Medulla oblongata (tissue), 1 donor: ENCODE results near the gene HEXB.

ENCODE experiments used
- DNase-seq: peaks from one replicate; pipeline ENCODE4 v3.0.0-alpha.2; 2015; ENCODE audit errors: extremely low spot score

HEXB gene

DNA sequence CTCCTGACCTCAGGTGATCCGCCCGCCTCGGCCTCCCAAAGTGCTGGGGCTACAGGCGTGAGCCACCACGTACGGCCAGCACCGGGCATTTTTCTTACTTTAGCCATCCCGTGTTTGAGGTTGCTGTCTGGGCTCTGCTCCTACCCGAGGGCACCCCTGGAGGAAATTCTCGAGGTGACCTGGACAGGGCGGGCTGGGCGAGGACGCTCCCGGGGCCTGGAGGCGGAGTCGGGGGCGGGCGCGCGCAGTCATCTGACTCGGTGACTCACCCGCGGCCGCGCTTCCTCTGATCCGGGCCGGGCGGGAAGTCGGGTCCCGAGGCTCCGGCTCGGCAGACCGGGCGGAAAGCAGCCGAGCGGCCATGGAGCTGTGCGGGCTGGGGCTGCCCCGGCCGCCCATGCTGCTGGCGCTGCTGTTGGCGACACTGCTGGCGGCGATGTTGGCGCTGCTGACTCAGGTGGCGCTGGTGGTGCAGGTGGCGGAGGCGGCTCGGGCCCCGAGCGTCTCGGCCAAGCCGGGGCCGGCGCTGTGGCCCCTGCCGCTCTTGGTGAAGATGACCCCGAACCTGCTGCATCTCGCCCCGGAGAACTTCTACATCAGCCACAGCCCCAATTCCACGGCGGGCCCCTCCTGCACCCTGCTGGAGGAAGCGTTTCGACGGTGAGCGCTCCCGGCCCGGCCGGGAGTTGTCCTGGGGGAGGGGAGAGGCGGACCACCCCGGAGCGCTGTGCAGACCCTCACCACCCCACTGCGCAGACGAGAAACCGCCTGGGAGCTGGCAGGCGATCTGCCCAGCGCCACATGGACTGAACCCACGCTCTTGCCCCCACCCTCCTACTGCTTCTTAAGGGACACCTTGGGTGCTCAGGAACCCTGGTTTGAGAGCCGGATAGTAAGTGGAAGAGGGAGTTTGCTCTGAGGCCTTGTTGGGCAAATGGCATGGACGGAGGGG lies at the start of gene HEXB:
Gene HEXB (plus strand): TSS at position 334 of the 952 bp plus-strand sequence. CDS start 28 bp downstream, at position 362.
- peak; percentile 88 for DNase-seq

GRCh38 chr5:74636149-74636548 lies 48.9 kb upstream of the HEXB start:
- no peak for DNase-seq

- DNase-seq = no peak
Observed at GRCh38 chr5:74636552-74636951, 48.5 kb upstream of the HEXB start.

DNA sequence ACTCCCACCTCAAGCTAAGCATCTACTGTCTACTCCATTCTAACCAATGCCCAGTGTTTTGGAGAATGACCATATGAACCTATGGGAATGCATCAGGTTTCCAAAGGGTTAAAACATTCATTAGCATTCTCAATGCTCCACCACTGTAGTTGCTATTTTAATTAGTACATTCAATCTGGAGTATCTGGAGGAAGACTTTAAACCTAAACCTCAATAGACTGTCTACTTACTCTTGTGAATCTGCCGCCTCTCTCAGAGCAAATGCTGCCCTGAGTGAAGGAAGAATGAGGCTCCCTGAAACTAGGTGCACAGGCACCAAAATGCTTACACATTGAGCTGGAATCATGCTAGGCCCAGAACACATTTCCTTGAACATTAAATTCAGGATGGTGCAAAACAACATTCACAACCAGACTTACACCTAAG lies 46.5 kb upstream of the HEXB start:
- no peak for DNase-seq

DNA sequence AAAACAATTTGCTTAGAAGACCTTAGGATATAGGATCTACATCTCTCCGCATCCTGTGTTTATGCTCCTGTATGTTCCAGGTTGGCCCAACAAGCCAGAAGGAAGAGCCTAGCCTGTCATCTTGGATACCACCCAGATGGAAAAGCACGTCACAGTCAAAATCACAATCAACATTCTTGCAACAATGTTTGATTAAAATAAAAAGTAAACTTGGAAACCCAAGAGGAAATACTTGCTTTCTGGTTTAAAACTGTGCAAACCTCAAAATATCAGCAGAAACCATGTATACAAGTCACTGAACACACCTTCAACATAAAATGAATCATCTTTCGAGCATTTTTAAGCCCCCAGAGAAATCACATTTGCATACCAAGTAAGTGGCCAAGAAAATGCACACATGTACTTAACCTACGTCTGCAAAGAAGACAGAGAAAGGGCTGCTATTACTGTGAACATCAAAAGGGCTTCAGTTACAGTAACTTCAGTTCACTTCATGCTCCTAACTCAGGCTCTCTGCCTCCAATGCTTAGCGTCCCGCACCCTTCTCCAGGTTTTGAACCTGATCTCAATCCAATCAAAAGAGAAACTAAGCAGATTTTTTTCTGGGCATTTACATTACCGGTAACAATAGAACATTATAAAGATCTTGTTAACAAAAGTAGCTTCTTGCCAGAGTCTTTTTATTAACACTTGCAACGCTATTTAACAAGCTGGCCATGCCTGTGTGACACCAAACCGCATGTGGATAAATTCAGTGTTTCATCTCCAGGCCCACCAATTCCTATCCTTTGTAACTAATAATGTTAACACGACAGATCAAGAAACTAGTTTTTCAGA lies 45.8 kb upstream of the HEXB start:
- DNase-seq = peak; percentile 36

- DNase-seq = peak; percentile 27
Observed at GRCh38 chr5:74639807-74640449, 45.1 kb upstream of the HEXB start.

DNA sequence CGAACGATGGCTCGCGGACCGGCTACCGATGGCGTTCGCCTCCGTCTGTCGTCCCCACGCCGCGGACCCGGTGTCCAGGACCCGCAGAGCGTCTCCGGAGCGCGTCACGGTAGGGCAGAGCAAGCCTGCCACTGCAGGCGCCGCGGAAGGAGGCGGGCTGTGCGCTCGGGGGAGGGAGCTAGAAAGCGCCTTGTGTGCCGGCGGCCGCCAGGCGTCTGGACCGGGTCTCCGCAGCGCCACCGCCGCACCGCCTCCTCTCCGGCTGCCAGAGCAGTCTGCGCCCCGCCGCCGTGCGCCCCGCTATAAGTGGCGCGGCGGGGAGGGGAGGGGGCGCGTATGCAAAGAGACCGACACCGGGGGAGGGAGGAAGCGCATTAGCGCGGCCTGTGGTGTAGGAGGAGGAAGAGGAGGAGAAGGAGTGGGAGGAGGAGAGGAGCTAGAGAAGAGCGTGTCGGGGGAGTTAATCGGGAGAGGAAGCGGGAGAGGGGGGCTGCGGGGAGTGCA lies 44.5 kb upstream of the HEXB start, which contains the start of gene ENC1:
Gene ENC1 (minus strand): TSS at position 279 of the 504 bp plus-strand sequence. CDS start 4,243 bp downstream, outside the sequence.
- peak; percentile 86 for DNase-seq

DNA sequence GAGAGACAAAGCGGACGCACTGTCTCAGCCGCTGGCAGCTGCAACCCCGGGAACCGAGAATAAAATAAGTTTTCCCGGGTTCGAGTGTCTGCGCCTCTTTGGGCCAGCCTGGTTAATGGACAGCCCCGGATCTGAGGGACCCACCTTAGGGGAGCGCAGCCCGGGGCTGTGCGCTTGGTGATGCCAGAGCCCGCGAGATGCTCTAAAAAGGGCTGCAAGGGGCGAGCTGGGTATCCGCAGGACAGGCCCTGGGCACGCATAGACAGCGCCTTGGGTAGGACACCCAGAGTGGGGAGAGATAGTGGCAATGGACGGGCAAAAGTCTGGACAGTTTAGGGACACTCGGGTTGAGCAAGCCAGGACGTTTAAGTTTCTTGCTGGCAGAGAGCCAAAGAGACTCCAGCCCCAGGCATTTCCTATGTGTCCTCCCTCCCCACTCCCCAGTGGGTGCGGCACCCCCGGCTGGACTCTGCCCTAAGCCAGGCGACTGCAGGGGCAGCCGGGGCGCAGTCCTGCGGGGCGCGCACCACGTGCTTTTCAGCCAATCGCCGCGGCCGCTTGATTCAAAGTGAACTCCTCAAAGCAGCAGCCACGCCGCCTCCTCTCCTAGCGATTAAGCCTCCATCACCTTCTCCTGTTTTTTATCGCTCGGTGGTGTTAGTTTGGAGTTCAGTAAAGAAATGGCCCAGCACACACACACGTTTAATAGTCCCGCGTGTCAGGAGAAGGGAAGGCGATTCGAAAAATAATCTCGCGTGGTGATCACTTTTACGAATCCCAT lies 43.9 kb upstream of the HEXB start:
- DNase-seq = peak; percentile 75

- peak; percentile 86 for DNase-seq
Observed at GRCh38 chr5:74641735-74642542, 43.1 kb upstream of the HEXB start.

- DNase-seq = no peak
Observed at GRCh38 chr5:74642543-74642863, 42.5 kb upstream of the HEXB start.

GRCh38 chr5:74643111-74643562 lies 41.9 kb upstream of the HEXB start:
- DNase-seq = no peak

GRCh38 chr5:74647096-74647495 lies 37.9 kb upstream of the HEXB start:
- DNase-seq = peak; percentile 50

DNA sequence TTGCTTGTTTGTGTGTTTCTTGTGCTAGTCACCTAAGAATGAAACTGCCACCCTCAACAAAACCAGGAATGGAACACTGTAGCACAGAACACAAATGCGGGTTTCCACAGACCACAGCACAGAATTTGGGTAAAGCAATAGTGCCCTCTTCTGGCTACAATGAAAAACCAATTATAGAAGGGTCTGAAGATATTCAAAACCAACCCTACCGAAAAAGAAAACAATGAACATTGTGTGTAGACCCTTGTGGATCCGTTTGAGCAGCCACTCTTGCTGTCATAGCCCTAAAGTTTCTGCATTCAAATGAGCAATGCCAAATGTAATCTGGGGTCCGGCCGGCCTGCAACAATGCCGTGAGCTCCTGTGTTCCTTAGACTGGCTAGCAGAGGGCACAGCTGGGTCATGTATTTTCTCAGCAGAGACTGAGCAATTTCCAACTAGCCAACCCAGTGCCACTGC lies 36.2 kb upstream of the HEXB start:
- peak; percentile 87 for DNase-seq

GRCh38 chr5:74649421-74649973 lies 35.5 kb upstream of the HEXB start:
- no peak for DNase-seq

DNA sequence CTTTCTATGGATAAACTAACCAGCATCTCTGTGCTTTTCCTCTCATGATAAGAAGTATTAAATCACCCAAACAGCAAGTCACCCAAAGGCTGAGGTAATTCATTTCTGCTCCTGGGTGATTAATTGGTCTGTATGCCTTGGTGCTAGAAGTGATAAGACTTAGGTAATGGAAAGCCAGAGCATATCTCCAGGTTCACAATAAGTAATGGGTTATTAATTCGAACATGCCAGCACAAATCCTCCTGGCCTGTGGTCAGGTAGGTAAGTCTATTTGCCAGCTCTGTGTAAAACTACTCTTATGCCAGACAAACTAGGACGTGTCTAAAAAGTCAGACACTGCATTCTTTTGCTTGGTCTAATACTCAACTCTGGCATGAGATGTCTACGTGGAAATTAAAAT lies 33.3 kb upstream of the HEXB start:
- no peak for DNase-seq

DNA sequence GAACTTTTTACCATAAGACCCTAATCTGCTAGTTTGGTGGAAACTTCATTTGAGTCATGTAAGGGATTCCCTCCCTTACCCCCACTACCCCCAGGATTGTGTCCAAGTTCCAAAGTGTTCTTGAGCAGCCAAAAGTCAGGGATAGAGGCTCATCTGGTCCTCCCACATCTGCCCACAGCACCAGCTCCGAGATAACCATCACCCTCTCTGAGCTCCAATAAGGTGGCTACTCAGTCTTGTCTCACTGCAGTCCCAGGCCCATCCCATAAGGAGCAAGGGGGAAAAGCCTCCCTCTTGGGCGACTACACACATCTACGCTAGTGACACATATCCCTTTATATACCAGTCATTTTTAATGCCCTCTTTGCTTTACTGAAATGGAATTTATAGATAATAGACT lies 32.5 kb upstream of the HEXB start:
- no peak for DNase-seq

GRCh38 chr5:74653991-74654390 lies 31.0 kb upstream of the HEXB start:
- no peak for DNase-seq

DNA sequence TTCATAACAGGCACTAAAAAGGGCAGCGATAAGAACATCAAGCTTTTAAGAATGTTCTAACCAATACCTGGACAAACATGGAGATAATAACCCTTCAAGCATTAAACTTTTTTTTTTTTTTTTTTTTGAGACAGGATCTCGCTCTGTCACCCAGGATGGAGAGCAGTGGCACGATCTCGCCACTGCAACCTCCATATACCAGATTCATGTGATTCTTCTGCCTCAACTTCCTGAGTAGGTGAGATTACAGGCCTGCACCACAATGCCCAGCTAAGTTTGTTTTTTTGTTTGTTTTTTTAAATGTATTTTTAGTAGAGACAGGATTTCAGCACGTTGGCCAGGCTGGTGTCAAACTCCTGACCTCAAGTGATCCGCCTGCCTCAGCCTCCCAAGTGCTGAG lies 29.8 kb upstream of the HEXB start:
- DNase-seq = no peak

DNA sequence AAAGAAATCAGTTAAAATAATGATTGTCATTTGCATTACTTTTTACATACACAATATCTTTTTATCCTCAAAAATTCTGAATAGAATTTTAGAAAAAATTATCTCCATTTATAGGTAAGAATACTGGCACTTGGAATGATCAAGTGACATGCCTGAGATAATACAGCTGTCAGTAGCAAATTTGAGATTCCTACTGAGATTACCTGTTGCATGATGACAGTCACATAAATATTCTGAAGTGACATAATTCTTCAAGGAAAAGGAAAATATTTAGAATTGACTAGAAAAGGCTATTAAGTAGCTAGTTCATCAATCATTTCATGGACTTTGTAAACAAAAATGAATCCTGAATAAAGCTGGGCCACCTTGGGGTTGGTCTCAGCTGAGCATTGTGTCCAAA lies 29.3 kb upstream of the HEXB start:
- DNase-seq = no peak

GRCh38 chr5:74657165-74657564 lies 27.9 kb upstream of the HEXB start:
- no peak for DNase-seq
